H4 (cell line): ENCODE measurements around the gene OR4D9. TPM values are rescaled to one million over a fixed set of nuclear protein-coding genes. Genes with fewer than 3 reads are reported as not detected.
A peak's percentile ranks its signal among the peaks of the same experiment; 100 is the strongest.

Experiments used
- DNase-seq: peaks from one replicate; pipeline ENCODE4 v3.0.0-alpha.2; 2015; ENCODE audit warnings: low spot score
- total RNA-seq: library from RNA; depleted of rRNA; stranded (reverse); fragments of >200 nt; shearing (Covaris generic); gene quantifications from 2 replicates; pipeline ENCODE4 v1.2.3, GENCODE V29; 2014; rRNA removed

OR4D9 gene
- total RNA-seq, 1 experiment from 2014 or later, result not detected

GRCh38 chr11:59550842-59551658, 39.7 kb downstream of the OR4D9 start:
- peak; percentile 86 for DNase-seq

GRCh38 chr11:59551659-59552521, 40.6 kb downstream of the OR4D9 start:
- DNase-seq, result peak; percentile 76

DNA sequence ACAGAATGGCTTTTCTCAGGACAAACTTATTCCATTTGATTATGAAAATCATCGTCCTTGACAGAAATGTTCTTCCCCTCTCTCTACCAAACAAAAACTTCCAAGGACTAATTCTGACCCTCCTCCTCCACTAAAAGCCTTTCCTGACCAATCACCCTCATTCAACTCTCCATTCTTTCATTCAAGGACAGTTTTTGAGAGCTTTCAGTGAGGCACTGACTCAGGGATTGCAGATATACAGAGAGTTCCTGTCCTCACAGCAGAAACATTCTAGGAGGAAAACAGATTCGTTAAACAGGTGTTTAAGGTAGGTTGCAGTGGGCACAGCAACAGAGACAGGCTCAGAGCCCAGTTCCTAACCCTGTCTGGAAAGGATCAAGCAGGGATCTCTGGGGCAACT, 41.5 kb downstream of the OR4D9 start:
- no peak for DNase-seq

DNA sequence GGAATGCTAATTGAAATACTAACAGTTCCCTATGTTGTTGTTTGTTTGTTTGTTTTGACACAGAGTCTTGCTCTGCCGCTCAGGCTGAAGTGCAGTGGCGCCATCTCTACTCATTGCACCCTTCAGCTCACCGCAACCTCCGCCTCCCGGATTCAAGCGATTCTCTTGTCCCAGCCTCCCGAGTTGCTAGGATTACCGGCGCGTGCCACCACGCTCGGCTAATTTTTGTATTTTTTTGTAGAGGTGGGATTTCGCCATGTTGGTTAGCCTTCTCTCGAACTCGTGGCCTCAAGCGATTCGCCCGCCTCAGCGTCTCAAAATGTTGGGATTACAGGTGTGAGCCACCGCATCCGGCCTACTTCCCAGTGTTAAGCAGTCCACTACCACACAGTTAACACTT, 42.0 kb downstream of the OR4D9 start:
- DNase-seq, result no peak

GRCh38 chr11:59555601-59556114, 44.3 kb downstream of the OR4D9 start:
- DNase-seq, result no peak

DNA sequence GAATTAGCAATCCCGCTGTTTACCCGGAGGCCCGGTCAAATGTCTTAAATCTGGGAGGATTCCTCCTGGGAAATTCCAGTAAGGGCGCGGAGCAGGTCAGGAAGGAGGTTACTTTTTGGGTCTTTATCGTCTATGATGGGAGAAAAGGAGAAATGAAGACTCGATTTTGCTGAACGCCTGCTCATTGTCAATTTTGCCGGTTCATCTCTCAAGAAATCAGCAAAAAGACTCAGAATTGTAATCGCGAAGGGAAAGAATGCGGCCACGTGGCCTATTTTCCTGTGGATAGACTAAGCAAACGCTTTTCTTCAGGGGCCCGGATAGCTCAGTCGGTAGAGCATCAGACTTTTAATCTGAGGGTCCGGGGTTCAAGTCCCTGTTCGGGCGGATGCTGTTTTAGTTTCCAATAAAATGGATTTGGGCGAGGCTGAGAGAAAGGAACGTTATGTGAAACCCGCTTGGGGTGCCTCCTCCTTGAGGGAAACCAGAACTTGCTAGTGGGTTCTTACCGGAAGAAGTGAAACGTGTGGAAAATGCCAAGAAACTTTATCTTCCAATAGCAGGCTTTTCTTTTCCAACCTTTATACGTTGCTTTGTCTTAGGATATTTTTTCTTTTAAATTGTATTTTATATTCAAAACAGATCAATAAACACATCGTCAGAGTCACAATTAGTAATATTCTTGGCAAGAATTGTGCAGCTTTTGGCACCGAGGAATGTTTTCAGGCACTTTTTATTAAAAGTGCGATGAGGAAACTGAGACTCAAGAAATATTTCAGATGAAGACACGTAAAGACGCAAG, 45.0 kb downstream of the OR4D9 start:
- peak; percentile 83 for DNase-seq

DNA sequence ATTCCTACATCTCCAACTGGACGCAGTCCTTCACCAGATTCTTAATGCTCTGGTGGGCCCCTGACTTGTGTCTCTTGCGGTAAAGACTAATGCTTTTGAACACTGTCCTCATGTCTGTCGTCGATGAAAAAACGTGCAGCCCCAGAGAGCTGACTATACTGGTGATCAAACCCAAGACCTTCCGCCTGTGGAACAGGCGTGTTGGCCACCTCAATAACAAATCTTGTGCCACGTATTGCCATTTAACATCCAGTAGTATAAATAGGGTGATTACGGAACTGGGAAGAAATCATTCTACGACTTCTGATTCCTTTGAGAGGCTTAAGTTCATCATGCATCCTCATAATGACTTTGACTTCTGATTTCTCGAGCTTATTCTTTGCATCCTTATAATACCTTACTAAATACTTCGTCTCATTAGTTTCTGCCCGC, 45.6 kb downstream of the OR4D9 start:
- DNase-seq, result peak; percentile 32

GRCh38 chr11:59558270-59558643, 46.9 kb downstream of the OR4D9 start:
- DNase-seq, result no peak

GRCh38 chr11:59559886-59560285, 48.5 kb downstream of the OR4D9 start:
- no peak for DNase-seq

- DNase-seq, result peak; percentile 80
These were observed 49.0 kb downstream of the OR4D9 start for GRCh38 chr11:59560290-59560701.

GRCh38 chr11:59560702-59561473, 49.5 kb downstream of the OR4D9 start:
- peak; percentile 72 for DNase-seq

DNA sequence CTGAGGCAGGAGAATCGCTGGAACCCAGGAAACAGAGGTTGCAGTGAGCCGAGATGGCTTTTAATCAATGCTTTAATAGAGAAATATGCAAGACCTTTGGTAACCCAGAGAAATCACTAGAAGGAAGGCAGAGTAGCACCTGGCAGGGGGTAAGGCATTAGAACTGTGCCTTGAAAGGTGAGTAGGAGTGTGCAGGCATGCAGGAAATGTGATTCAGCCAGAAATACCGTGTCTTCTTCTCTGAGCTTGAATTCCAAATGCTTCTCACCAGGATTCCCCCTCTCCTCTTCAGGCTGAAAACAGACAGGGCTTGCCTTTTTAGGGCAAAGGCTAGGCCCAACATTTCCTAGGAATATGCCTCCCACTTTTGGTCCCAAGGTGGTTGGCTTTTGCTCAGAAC, 51.0 kb downstream of the OR4D9 start:
- DNase-seq, result no peak

Other genes starting within 250 kb of the OR4D9 start
- not detected in 2 replicates for gene OR5AN1, start 152.6 kb upstream of the OR4D9 start, total RNA-seq
- gene OR5A2, start 85.1 kb upstream of the OR4D9 start, total RNA-seq, result not detected in 2 replicates
- not detected in 2 replicates for gene OR5A1, start 75.1 kb upstream of the OR4D9 start, total RNA-seq
- not detected in 2 replicates for gene OR4D6, start 54.6 kb upstream of the OR4D9 start, total RNA-seq
- gene OR4D10, start 38.2 kb upstream of the OR4D9 start, total RNA-seq, result not detected in 2 replicates
- not detected in 2 replicates for gene OR4D11, start 8.0 kb upstream of the OR4D9 start, total RNA-seq
- gene OSBP, start 104.2 kb downstream of the OR4D9 start, total RNA-seq, result 20.9 and 21.0 TPM in 2 replicates
- 12.8 and 19.0 TPM in 2 replicates for gene PATL1, start 157.5 kb downstream of the OR4D9 start, total RNA-seq
- not detected in 2 replicates for gene OR10V1, start 202.3 kb downstream of the OR4D9 start, total RNA-seq
- gene STX3, start 243.8 kb downstream of the OR4D9 start, total RNA-seq, result 25.4 and 40.5 TPM in 2 replicates